Measurements from ENCODE around the gene ARHGEF28. TPM values are rescaled to one million over a fixed set of nuclear protein-coding genes. Genes with fewer than 3 reads are reported as not detected.

Gene ARHGEF28
- total and polyA plus RNA-seq, 2 of the 13 experiments (the other 11 are each of a cell fraction or from before 2014, with no cell fraction given), result 17.4 to 34.1 TPM

GRCh38 chr5:73678322-73678740 lies 52.3 kb downstream of the ARHGEF28 start (continued):
- TF ChIP-seq ZBTB49 (CRISPR knock-in tag; IDR thresholded peaks at IDR 0.05; ENCODE audit: borderline replicate concordance) (no peak), MTA1 (CRISPR knock-in tag; IDR thresholded peaks at IDR 0.05; ENCODE audit: borderline replicate concordance) (no peak), FOSL2 (CRISPR knock-in tag; IDR thresholded peaks at IDR 0.05) (peak; percentile 74), NFYC (CRISPR knock-in tag; IDR thresholded peaks at IDR 0.05) (no peak), KLF6 (CRISPR knock-in tag; IDR thresholded peaks at IDR 0.05) (no peak), FLYWCH1 (CRISPR knock-in tag; IDR thresholded peaks at IDR 0.05) (no peak), NFYB (CRISPR knock-in tag; IDR thresholded peaks at IDR 0.05) (no peak), ZNF572 (CRISPR knock-in tag; IDR thresholded peaks at IDR 0.05) (no peak), HOXA3 (CRISPR knock-in tag; IDR thresholded peaks at IDR 0.05) (peak; percentile 40; the same call in 1 of the 2 replicates)
- TF ChIP-seq, protein P1, sequence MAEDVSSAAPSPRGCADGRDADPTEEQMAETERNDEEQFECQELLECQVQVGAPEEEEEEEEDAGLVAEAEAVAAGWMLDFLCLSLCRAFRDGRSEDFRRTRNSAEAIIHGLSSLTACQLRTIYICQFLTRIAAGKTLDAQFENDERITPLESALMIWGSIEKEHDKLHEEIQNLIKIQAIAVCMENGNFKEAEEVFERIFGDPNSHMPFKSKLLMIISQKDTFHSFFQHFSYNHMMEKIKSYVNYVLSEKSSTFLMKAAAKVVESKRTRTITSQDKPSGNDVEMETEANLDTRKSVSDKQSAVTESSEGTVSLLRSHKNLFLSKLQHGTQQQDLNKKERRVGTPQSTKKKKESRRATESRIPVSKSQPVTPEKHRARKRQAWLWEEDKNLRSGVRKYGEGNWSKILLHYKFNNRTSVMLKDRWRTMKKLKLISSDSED (CRISPR knock-in tag; IDR thresholded peaks at IDR 0.05), result no peak
- TF ChIP-seq, protein P2, sequence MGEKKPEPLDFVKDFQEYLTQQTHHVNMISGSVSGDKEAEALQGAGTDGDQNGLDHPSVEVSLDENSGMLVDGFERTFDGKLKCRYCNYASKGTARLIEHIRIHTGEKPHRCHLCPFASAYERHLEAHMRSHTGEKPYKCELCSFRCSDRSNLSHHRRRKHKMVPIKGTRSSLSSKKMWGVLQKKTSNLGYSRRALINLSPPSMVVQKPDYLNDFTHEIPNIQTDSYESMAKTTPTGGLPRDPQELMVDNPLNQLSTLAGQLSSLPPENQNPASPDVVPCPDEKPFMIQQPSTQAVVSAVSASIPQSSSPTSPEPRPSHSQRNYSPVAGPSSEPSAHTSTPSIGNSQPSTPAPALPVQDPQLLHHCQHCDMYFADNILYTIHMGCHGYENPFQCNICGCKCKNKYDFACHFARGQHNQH (CRISPR knock-in tag; IDR thresholded peaks at IDR 0.05), result peak; percentile 83
- TF ChIP-seq, protein P3, sequence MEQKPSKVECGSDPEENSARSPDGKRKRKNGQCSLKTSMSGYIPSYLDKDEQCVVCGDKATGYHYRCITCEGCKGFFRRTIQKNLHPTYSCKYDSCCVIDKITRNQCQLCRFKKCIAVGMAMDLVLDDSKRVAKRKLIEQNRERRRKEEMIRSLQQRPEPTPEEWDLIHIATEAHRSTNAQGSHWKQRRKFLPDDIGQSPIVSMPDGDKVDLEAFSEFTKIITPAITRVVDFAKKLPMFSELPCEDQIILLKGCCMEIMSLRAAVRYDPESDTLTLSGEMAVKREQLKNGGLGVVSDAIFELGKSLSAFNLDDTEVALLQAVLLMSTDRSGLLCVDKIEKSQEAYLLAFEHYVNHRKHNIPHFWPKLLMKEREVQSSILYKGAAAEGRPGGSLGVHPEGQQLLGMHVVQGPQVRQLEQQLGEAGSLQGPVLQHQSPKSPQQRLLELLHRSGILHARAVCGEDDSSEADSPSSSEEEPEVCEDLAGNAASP (CRISPR knock-in tag; IDR thresholded peaks at IDR 0.05; ENCODE audit: borderline replicate concordance), result peak; percentile 60; the same call in 1 of the 2 replicates
